GM18526 (cell line): ENCODE results near the gene THAP8.
A peak's percentile ranks its signal among the peaks of the same experiment; 100 is the strongest.

Experiments used
- POLR2A ChIP-seq: IDR thresholded peaks from 3 replicates; pipeline ENCODE4 v1.6.1; 2011; ENCODE audit not compliant: insufficient read length; ENCODE audit errors: extremely low read depth

THAP8 gene

DNA sequence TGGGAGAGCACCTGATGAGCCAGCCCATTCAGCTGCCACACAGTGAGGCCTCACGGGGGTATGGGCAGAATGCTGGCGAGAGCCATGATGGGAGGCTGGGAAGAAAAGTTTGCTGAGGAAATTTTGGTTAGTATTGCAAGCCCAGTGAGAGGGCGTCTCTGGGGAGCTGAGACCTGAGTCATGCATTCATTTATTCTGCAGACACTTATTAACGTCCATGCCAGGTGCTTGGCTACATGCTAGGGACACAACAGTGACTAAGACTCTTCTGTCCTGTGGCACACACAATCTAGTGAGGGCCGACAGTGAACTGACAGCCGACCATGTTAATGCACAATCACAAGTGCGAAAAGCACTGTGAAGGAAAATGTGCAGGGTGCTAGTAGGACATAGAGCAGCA is 27.8 kb upstream of the THAP8 start:
- no peak for TF ChIP-seq POLR2A

DNA sequence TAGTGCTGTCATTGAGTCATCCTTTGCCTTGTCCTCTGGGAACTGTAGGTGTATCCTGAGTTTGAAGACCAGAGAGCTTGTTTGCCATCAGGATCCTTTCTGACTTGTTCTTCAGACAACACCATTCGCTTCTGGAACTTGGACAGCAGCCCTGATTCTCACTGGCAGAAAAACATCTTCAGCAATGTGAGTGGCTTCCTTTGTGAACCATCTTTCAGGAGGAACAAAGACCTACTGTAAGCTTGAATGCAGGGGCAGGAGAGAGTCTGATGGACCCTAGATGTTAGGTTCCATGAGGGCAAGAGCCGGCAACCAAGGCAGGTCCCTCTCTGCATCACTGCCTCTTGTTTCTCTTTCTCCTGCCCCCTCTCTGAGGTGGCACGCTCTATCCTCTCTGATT is 27.3 kb upstream of the THAP8 start:
- no peak for TF ChIP-seq POLR2A

- no peak for TF ChIP-seq POLR2A
These were observed 25.4 kb upstream of the THAP8 start for GRCh38 chr19:36079389-36079945.

DNA sequence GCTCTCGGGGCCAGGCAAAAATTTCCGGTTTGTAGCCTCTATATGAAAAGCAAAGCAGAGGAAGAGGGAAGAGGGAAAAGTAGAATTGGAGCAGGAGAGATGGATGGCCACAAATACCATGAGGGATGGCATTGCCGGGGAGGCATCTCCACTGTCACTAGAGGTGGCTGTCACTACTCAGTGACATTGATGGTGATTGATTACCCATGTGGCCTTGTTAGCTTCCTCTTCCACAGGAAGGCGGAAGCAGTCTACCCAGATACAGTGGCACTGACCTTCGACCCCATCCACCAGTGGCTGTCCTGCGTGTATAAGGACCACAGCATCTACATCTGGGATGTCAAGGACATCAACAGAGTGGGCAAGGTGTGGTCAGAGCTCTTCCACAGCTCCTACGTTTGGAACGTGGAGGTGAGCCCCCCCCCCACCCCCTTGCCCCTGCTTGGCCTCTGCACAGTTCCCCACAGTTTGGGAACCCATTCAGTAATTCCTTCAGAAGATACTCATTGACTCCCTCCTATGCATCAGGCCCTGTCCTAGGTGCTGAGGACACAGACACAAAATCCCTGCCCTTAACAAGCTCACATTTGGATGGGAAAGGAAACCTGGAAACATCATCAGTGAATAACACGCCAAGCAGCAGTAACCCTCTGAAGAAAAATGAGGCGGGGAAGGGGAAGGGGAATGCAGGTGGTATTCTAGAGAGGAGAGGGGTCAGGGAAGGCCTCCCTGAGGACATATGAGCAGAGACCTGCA is 19.2 kb upstream of the THAP8 start:
- no peak for TF ChIP-seq POLR2A

DNA sequence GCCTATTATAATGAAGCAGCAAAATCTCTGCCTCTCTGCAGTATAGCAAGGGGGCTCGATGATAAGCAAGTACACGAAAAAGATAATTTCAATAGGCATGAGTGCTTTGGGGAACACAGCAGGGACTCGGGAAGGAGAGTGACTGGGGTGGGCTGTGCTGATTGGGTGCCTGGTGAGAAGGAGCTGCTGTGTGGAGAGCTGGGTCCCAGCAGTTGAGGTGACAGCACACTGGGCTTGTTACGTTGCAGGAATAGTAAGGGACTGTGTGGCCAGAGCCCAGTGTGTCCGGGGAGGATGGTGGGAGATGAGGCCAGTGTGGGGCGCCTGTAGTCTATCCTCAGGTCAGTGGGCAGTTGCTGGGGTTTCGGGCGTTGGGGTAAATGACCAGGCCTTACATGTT is 18.0 kb upstream of the THAP8 start:
- TF ChIP-seq POLR2A = no peak

DNA sequence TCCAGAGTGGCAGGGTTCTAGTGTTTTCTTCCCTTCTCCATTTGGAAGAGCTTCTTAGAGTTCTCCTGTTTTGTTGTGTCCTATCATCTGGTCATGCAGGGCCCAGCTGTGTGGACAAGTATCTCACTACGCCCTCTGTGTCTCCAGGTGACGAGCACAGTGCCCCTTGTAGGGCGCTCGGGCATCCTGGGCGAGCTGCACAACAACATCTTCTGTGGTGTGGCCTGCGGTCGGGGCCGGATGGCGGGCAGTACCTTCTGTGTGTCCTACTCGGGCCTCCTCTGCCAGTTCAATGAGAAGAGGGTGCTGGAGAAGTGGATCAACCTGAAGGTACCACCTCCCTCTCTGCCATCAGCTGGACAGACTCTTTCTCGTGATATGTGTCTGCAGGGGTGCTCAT is 13.6 kb upstream of the THAP8 start:
- TF ChIP-seq POLR2A = no peak

GRCh38 chr19:36064826-36065225 is 10.7 kb upstream of the THAP8 start:
- TF ChIP-seq POLR2A = no peak

- no peak for TF ChIP-seq POLR2A
These were observed 7.3 kb upstream of the THAP8 start for GRCh38 chr19:36061367-36061766.

DNA sequence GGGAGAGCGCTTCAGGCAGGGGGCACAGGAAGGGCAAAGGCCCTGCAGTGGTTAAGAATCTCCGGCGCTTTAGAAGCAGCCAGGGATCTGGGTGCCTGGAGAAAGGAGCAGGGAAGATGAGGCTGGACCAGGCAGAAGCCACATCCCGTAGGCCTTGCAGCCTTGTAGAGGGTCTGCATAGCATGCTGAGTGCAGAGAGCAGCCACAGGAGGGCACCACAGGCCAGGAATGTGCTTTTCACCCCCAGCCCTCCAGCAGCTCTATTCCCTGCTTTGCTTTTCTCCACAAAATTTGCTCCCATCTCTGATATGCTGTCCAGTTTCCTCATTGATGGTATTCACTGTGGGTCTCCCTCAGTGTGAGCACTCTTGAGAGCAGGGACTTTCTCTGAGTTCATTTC is 6.3 kb upstream of the THAP8 start:
- TF ChIP-seq POLR2A = no peak

- no peak for TF ChIP-seq POLR2A
These were observed 5.3 kb upstream of the THAP8 start for GRCh38 chr19:36059180-36059910.

DNA sequence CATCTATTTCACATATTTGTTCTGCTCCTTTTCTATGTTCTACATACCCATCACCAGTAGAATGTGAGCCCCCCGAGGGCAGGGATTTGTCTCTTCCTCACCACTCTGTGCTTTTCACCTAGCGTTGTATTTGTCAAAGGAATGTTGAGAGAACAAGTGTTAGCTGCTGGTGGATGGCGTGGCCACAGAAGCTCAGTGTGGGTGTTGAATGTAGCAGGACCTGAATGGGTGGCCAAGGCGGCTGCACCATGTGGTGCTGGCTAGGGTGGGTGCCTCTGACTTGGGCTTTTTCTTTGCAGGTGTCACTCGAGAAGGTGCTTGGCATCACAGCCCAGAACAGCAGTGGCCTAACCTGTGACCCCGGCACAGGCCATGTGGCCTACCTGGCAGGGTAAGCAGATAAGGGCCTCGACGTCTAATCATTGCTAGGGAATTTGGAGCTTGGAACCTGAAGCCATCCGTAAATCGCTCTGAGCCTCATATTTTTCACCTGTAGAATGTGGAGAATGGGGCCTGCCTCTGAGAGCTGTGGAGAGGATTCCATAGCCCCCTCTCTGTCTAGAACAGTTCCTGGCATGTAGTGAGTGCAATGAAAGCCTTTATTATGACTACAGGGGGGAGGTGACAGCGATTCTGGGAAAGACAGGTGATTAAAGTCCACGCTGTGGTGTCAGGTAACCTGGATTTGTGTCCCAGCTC is 4.5 kb upstream of the THAP8 start:
- TF ChIP-seq POLR2A = no peak

DNA sequence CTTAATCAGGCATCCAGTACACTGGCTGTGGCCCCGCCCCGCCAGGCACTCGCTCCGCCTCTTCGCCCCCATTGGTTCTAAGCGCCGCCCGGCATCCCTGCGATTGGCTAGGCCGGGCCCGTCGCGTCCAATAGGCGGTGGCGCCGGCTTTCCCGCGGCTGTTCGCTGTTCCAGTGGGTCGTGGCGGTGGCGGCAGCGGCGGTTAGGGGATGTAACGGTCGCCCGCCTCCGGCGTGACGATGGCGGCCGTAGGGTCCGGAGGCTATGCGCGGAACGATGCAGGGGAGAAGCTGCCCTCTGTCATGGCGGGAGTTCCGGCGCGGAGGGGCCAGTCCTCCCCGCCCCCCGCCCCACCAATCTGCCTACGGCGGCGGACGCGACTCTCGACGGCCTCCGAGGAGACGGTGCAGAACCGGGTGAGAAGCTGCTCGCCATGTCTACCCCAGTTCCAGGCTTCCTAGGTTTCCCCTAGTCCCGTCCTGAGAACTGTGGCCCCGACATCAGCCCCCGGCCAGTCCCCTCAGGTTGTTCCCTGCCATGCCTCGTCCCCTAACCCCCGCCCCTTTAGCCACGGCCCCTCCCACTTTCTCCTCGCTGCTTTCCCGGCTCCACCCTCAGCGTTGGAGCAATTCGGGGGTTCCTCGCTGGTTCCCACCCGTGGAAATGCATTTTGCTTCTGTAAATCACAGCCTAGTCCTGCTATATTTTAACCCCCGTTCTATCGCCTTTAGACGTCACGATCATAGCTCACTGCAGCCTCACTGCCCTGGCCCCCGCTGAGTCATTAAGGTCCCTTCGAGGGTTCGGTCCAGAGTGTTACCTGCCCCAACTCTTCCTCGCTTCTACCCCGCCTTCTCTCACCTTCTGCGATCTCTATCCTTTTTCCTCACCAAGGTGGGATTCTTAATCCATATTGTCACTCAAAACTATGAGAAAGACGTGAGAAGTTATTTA is 925 bp upstream of the THAP8 start, which contains the start of gene WDR62:
TSS of gene WDR62 (plus strand) at position 165 of the 954 bp plus-strand sequence. CDS start at position 240, 75 bp downstream.
- TF ChIP-seq POLR2A = peak; percentile 41

- no peak for TF ChIP-seq POLR2A
These were observed 2.4 kb downstream of the THAP8 start for GRCh38 chr19:36051637-36052036.

GRCh38 chr19:36051236-36051635 is 2.8 kb downstream of the THAP8 start:
- TF ChIP-seq POLR2A = no peak
